NCI-H524 treated with DMSO at 0.1 percent for 48 hours (cell line): ENCODE data around the gene HOXD4.
A peak's percentile ranks its signal among the peaks of the same experiment; 100 is the strongest.

ENCODE experiments used
- DNase-seq: peaks from one replicate; lab custom pipeline; 2025; lab: John Stamatoyannopoulos, UW

Gene HOXD4

DNA sequence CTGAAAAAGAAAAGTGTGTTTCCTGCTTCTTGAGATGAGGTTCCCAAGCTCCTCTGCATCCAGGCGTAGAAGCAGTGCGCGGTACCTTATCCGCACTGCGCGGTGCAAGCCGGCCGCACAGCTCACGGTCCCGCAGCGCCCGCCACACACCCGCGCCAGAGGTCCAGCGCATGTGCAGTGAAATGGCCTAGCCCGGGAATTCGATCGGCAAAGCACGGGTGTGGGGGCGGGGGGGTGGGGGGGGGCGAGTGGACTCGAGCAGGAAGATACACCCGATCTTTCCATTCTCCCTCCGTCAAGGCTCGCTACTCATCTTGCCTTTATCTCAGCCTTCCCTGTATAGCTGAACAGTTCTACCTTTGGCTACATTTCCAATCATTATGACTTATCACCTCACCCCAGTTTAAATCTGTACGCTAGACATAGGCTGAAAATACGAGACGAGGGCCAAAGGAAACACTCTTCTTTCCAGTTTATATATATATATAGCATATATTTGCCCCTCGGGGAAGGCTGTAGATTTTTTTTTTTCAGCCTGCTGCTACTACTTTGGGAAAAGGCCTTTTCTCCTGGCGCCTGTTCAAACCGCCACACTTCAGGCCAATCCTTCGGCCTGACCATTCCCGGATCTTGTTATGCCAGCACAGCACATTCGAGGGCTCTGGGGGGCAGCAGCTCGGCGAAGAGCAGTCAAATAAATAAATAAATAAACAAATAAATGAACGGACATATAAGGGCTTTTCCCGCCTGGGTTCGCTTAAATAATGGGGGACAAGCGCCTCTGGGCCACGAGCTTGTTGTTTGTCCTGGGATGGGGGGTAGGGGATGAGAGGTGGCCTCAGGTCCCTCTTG lies 11.5 kb upstream of the HOXD4 start:
- DNase-seq, result no peak

- peak; percentile 55 for DNase-seq
Measured at GRCh38 chr2:176140513-176141317, 10.6 kb upstream of the HOXD4 start.

GRCh38 chr2:176142281-176142680 lies 9.1 kb upstream of the HOXD4 start:
- DNase-seq, result no peak

- DNase-seq, result no peak
Measured at GRCh38 chr2:176145085-176145969, 6.0 kb upstream of the HOXD4 start.

DNA sequence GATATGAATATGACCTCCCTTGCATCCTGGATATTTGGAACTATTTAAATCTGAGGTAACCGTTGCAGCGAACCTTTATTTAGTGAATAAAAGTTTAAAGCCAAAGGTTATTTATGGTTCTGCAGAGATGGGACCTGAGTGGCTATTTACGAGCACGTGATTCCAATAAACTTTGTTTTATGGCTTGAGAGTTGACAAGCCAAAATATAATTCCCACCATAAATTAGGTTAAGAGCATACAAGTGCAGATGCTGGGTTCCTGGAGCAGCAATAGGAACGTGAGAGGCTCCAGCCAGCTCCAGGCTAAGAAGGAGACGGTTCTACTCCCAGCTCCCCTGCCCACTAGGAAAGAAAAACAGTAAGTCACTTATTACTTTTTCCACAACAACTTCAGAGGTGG lies 5.2 kb upstream of the HOXD4 start:
- no peak for DNase-seq

DNA sequence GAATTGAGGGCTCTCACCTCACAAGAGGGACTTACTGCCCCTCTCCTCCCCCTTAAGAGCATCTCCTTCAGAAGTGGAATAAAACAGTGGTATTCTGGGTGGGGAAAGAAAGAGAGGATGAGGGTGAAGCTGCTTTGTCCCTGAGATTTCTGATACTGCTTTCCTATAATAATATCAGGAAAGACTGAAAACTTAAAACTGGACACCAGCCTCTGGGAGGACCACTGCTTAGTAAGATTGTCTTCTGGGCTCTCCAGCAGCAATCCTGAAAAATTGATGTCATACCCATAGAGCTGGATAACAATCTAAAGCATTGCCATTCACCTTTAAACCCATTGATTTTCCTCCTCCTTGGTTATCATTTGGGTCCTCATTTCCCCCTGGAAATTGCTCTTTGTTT lies 4.7 kb upstream of the HOXD4 start:
- DNase-seq, result no peak

GRCh38 chr2:176147210-176147799 lies 4.0 kb upstream of the HOXD4 start:
- no peak for DNase-seq

GRCh38 chr2:176147800-176148496 lies 3.4 kb upstream of the HOXD4 start:
- no peak for DNase-seq

DNA sequence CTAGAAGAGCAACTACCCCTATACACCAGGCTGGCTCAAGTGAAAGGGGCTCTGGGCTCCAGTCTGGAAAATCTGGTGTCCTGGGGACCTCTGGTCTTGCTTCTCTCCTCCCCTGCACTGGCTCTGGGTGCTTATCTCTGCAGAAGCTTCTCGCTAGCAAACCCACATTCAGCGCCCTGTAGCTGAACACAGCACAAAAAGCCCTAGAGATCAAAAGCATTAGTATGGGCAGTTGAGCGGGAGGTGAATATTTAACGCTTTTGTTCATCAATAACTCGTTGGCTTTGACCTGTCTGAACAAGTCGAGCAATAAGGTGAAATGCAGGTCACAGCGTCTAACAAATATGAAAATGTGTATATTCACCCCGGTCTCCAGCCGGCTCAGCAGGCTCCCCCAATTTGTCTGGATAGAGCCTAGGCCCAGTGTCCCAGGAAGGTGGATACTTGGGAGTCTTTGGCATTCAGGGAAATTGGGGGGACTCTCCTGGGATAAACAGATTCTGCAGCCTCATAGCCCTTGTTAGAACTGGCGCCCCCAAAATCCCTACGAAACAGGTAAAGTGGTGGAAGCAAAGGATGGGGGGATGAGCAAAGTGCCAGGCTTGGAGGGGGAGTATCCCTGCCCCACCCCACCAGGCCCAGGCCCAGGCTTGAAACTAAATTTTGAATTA lies 2.5 kb upstream of the HOXD4 start:
- DNase-seq, result no peak

- no peak for DNase-seq
Measured at GRCh38 chr2:176149481-176149938, 1.8 kb upstream of the HOXD4 start.

DNA sequence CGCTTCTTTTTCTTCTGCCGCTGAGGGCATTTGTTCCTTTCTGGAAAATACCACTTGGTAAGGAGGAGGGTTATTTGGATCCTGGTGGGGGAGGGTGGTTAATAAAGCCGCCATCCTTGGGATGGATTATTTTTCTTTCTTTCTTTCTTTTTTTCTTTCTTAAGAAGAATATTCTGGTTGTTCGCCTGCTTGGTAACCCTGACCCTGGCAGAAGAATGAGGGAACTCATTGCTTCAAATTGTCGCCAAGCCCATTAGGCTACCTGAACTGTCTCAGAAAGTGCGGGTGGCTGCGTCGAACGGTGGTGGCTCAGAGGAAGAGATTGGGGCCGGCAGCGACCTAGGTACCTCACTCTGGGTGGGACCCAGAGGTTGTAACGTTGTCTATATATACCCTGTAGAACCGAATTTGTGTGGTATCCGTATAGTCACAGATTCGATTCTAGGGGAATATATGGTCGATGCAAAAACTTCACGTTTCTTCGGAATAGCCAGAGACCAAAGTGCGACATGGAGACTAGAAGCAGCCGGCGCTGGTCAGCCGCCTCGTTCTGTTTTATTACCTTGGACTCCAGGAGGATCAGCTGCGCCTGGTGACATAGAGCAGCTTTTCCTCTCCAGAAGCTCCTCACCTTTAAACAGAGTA lies 1.3 kb upstream of the HOXD4 start:
- no peak for DNase-seq

DNA sequence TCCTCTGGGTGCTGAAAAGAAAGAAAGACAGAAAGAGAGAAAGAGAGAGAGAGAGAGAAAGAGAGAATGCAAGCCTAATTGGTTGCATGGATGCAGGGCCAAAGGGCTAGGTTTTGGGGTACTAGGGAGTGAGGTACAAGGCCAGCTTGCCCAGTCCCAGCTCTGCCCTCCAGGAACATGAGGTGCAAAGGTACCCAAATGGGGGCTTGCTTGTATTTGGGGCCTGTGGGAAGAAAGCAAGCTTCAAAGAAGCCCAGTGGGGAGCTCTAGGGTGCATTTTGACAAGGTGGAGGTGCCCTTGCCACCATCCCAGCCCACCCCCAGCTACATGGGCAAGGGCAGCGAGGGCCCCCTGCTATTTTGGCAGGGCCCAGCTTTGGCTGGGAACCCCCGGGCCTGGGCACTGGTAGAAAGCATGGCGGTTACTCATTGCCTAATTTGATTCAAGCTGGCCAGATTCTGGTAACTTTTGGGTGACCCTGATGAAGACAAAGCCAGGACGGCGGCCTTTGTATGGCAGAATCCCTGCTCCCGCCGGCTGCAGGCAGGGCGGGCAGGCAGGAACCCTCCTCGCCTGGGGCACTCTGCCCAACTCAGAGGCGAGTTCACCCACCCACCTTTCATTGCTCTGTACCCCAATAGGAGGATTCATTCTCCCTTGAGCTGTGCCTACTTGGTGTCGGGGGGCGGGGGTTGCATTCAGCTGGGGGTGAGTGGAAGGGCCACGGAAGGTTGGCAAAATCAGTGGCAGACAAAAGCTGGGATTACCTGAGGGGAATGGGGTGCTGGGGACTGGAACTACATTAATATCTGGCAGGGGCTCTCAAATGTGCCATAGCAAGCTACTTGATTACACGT lies 537 bp upstream of the HOXD4 start:
- no peak for DNase-seq

- DNase-seq, result no peak
Measured at GRCh38 chr2:176152350-176153181, 1.2 kb downstream of the HOXD4 start.

DNA sequence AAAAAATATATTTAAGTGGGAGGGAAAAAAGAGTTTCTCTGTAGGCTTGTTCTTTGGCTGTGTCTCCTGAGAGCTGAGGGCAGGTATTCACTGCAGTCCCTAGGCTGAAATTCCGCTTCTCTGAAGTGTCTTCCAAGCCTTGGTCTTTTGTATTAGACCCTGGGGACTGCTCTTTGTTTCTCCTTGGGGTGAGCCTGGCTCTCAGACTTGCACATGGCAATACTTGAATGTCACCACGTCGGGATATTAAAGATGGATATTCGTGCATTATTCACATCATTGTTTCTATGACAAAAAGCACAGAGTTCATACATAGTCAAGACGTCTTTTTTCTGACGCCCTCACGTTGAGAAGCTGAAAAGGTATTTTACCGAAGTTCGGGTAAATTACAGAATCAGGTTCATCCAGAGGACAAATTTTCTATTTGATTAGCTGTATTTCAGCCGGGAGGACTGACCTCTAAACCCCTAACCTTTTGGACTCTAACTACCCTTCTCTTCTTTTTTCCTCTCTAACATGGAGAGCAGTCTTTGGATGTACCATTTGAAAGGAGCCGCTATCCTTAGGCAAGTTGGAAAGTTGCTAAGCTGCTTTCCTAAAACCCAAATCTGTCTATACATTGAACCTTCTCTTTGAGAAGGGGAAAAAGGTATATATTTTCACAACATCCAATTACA lies 3.4 kb downstream of the HOXD4 start:
- no peak for DNase-seq

GRCh38 chr2:176155356-176156044 lies 4.2 kb downstream of the HOXD4 start:
- no peak for DNase-seq

- no peak for DNase-seq
Measured at GRCh38 chr2:176156301-176156806, 5.0 kb downstream of the HOXD4 start.
